Lower leg skin (tissue), 3 donors: ENCODE results near the gene BMAL2.

ENCODE experiments used
- CTCF ChIP-seq, 3 donors: fragments of 450-650 bp; IDR thresholded peaks; one replicate each; pipeline ENCODE4 v1.5.1; 2016; ENCODE audit warnings: antibody characterized with exemption in 3 of 3, mild to moderate bottlenecking in 3 of 3, moderate library complexity in 2 of 3
- POLR2A ChIP-seq, 2 donors: fragments of 450-650 bp; IDR thresholded peaks; one replicate each; pipeline ENCODE4 v1.6.1; 2016 to 2017; ENCODE audit warnings: antibody characterized with exemption in 2 of 2, mild to moderate bottlenecking in 1 of 2, moderate library complexity in 1 of 2

- TF ChIP-seq CTCF (IDR thresholded peaks at IDR 0.05): no peak
- TF ChIP-seq POLR2A (IDR thresholded peaks at IDR 0.05): no peak
These were observed 40.8 kb upstream of the BMAL2 start for GRCh38 chr12:27291862-27292261.
